ENCODE results near the gene U2AF1L4.

DNA sequence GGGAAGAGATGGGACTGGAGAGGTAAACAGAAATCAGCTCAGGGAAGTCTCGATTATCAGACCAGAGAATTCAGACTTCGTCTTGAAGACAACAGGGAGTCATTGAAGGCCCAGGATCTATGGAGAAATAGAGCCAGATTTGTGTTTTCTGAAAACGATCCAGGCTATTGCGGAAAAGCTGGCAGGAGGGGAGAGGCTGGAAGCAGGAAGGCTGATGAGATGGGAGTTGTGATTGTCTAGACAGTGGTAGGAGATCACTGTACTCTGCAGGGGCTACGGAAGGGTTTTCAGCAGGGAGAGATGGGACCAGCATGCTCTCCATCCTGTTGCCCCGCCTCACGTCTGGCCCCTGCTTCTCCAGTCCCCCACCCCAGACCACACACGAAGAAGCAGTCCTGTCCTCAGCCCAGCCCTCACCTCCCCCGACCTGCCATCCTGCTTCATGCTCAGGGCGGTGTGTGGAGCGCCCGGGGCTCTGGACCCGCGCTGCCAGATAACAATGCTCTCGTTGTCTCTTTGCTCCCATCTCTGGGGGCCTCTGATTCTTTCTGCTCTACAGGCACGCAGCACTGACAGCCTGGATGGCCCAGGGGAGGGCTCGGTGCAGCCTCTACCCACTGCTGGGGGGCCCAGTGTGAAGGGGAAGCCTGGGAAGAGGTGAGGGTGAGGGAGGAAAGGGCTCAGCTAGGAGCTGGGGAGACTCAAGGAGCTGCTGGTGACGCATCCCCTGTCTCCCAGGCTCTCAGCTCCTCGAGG lies 32.0 kb upstream of the U2AF1L4 start:
- TF ChIP-seq EZH2 (IDR thresholded peaks at IDR 0.05): no peak
- TF ChIP-seq POLR2AphosphoS5 (IDR thresholded peaks at IDR 0.05; ENCODE audit: borderline replicate concordance, low read depth, low read length): no peak
